ENCODE data around the gene TC2N. TPM values are rescaled to one million over a fixed set of nuclear protein-coding genes. Genes with fewer than 3 reads are reported as not detected.

Gene TC2N
- total RNA-seq, 1 experiment from 2014 or later = not detected

GRCh38 chr14:91737619-91738018 is 129.7 kb downstream of the TC2N start:
- no peak for DNase-seq
- Histone ChIP-seq H3K4me2 (ENCODE audit: low read depth, low read length, poor library complexity, severe bottlenecking) (no peak overlapping the region), H3K4me1 (ENCODE audit: low read length) (no peaks in the 10 kb centered on the region), H3K4me3 (ENCODE audit: low read length) (no peak overlapping the region), H4K20me1 (ENCODE audit: insufficient read depth, low read depth, low read length) (no peaks in the 10 kb centered on the region), H3K9ac (ENCODE audit: low read length) (no peak overlapping the region), H3K27me3 (ENCODE audit: low read length) (no peaks in the 10 kb centered on the region), H3K27ac (ENCODE audit: low read length) (no peak overlapping the region), H3K79me2 (ENCODE audit: low read length) (no peaks in the 10 kb centered on the region), H3K9me3 (ENCODE audit: low read length) (no peaks in the 10 kb centered on the region), H3K9me2 (replicated peaks; ENCODE audit: insufficient read depth, low read length) (no peaks in the 10 kb centered on the region; the same call in 1 of the 2 replicates), H3K36me3 (ENCODE audit: insufficient read depth, low read length) (no peaks in the 10 kb centered on the region), H2AFZ (ENCODE audit: low read length) (no peak overlapping the region)

GRCh38 chr14:91732859-91733477 is 134.4 kb downstream of the TC2N start:
- H3K4me2 ChIP-seq (ENCODE audit: low read depth, low read length, poor library complexity, severe bottlenecking) = no peak overlapping the region

GRCh38 chr14:91732439-91732838 is 134.9 kb downstream of the TC2N start:
- H3K4me1 ChIP-seq (ENCODE audit: low read length) = no peaks in the 10 kb centered on the region
- no peak for DNase-seq
- no peaks in the 10 kb centered on the region for H3K79me2 ChIP-seq (ENCODE audit: low read length)
- H2AFZ ChIP-seq (ENCODE audit: low read length) = no peak overlapping the region
- H3K27me3 ChIP-seq (ENCODE audit: low read length) = no peaks in the 10 kb centered on the region
- no peaks in the 10 kb centered on the region for H3K9me3 ChIP-seq (ENCODE audit: low read length)
- H3K9ac ChIP-seq (ENCODE audit: low read length) = no peak overlapping the region
- no peaks in the 10 kb centered on the region; the same call in 1 of the 2 replicates for H3K9me2 ChIP-seq (replicated peaks; ENCODE audit: insufficient read depth, low read length)
- H3K4me3 ChIP-seq (ENCODE audit: low read length) = no peak overlapping the region
- no peaks in the 10 kb centered on the region for H3K36me3 ChIP-seq (ENCODE audit: insufficient read depth, low read length)
- H4K20me1 ChIP-seq (ENCODE audit: insufficient read depth, low read depth, low read length) = no peaks in the 10 kb centered on the region
- no peak overlapping the region for H3K4me2 ChIP-seq (ENCODE audit: low read depth, low read length, poor library complexity, severe bottlenecking)
- H3K27ac ChIP-seq (ENCODE audit: low read length) = no peak overlapping the region

More at GRCh38 chr14:91732859-91733477, 134.4 kb downstream of the TC2N start:
- Histone ChIP-seq H3K9me2 (replicated peaks; ENCODE audit: insufficient read depth, low read length) (no peaks in the 10 kb centered on the region; the same call in 1 of the 2 replicates), H3K9me3 (ENCODE audit: low read length) (no peaks in the 10 kb centered on the region), H4K20me1 (ENCODE audit: insufficient read depth, low read depth, low read length) (no peaks in the 10 kb centered on the region), H3K27me3 (ENCODE audit: low read length) (no peaks in the 10 kb centered on the region), H3K4me3 (ENCODE audit: low read length) (no peak overlapping the region), H3K4me1 (ENCODE audit: low read length) (no peaks in the 10 kb centered on the region), H2AFZ (ENCODE audit: low read length) (no peak overlapping the region), H3K79me2 (ENCODE audit: low read length) (no peaks in the 10 kb centered on the region), H3K9ac (ENCODE audit: low read length) (no peak overlapping the region), H3K36me3 (ENCODE audit: insufficient read depth, low read length) (no peaks in the 10 kb centered on the region), H3K27ac (ENCODE audit: low read length) (no peak overlapping the region)
- no peak for DNase-seq

- no peaks in the 10 kb centered on the region for H3K9me3 ChIP-seq (ENCODE audit: low read length)
- H4K20me1 ChIP-seq (ENCODE audit: insufficient read depth, low read depth, low read length) = no peaks in the 10 kb centered on the region
- H3K79me2 ChIP-seq (ENCODE audit: low read length) = no peaks in the 10 kb centered on the region
- no peak within 1 kb of the TSS for H3K27ac ChIP-seq (ENCODE audit: low read length)
- no peak within 1 kb of the TSS for H2AFZ ChIP-seq (ENCODE audit: low read length)
- H3K9ac ChIP-seq (ENCODE audit: low read length) = no peak within 1 kb of the TSS
- no peak within 1 kb of the TSS for H3K4me3 ChIP-seq (ENCODE audit: low read length)
- no peaks in the 10 kb centered on the region; the same call in 1 of the 2 replicates for H3K9me2 ChIP-seq (replicated peaks; ENCODE audit: insufficient read depth, low read length)
- H3K4me2 ChIP-seq (ENCODE audit: low read depth, low read length, poor library complexity, severe bottlenecking) = no peak within 1 kb of the TSS
- H3K36me3 ChIP-seq (ENCODE audit: insufficient read depth, low read length) = no peaks in the 10 kb centered on the region
- H3K4me1 ChIP-seq (ENCODE audit: low read length) = no peaks in the 10 kb centered on the region
- no peak for DNase-seq
- no peaks in the 10 kb centered on the region for H3K27me3 ChIP-seq (ENCODE audit: low read length)
These were observed 135.3 kb downstream of the TC2N start, which contains the start of gene CATSPERB for GRCh38 chr14:91731986-91732385. Gene CATSPERB (minus strand): TSS chr14:91732086. CDS start chr14:91729479, 2,607 bp downstream.

- Histone ChIP-seq H3K4me2 (ENCODE audit: low read depth, low read length, poor library complexity, severe bottlenecking) (no peak overlapping the region), H2AFZ (ENCODE audit: low read length) (no peak overlapping the region), H3K4me1 (ENCODE audit: low read length) (no peaks in the 10 kb centered on the region), H3K9ac (ENCODE audit: low read length) (no peak overlapping the region), H3K79me2 (ENCODE audit: low read length) (no peaks in the 10 kb centered on the region), H3K36me3 (ENCODE audit: insufficient read depth, low read length) (no peaks in the 10 kb centered on the region), H3K9me3 (ENCODE audit: low read length) (no peaks in the 10 kb centered on the region), H3K9me2 (replicated peaks; ENCODE audit: insufficient read depth, low read length) (no peaks in the 10 kb centered on the region; the same call in 1 of the 2 replicates), H3K27me3 (ENCODE audit: low read length) (no peaks in the 10 kb centered on the region), H4K20me1 (ENCODE audit: insufficient read depth, low read depth, low read length) (no peaks in the 10 kb centered on the region), H3K27ac (ENCODE audit: low read length) (no peak overlapping the region), H3K4me3 (ENCODE audit: low read length) (no peak overlapping the region)
- DNase-seq = no peak
These were observed 136.3 kb downstream of the TC2N start for GRCh38 chr14:91731018-91731417.

- Histone ChIP-seq H3K36me3 (ENCODE audit: insufficient read depth, low read length) (no peaks in the 10 kb centered on the region), H3K4me2 (ENCODE audit: low read depth, low read length, poor library complexity, severe bottlenecking) (no peak overlapping the region), H3K9me3 (ENCODE audit: low read length) (no peaks in the 10 kb centered on the region), H3K27me3 (ENCODE audit: low read length) (no peaks in the 10 kb centered on the region), H3K9ac (ENCODE audit: low read length) (no peak overlapping the region), H3K79me2 (ENCODE audit: low read length) (no peaks in the 10 kb centered on the region), H3K4me1 (ENCODE audit: low read length) (no peaks in the 10 kb centered on the region), H4K20me1 (ENCODE audit: insufficient read depth, low read depth, low read length) (no peaks in the 10 kb centered on the region), H3K9me2 (replicated peaks; ENCODE audit: insufficient read depth, low read length) (no peaks in the 10 kb centered on the region), H2AFZ (ENCODE audit: low read length) (no peak overlapping the region), H3K4me3 (ENCODE audit: low read length) (no peak overlapping the region), H3K27ac (ENCODE audit: low read length) (no peak overlapping the region)
- no peak for DNase-seq
These were observed 137.6 kb downstream of the TC2N start for GRCh38 chr14:91729756-91730155.

Other genes with a start within 250 kb of the TC2N start
- gene CATSPERB, start 135.4 kb downstream of the TC2N start, total RNA-seq (2014; rRNA removed; shearing (Covaris generic); ENCODE audit: low replicate concordance) = not detected in 2 replicates
- gene FBLN5, start 80.2 kb upstream of the TC2N start, total RNA-seq (2014; rRNA removed; shearing (Covaris generic); ENCODE audit: low replicate concordance) = not detected in 2 replicates
- 14.9 and 31.6 TPM in 2 replicates for gene TRIP11, start 172.5 kb upstream of the TC2N start, total RNA-seq (2014; rRNA removed; shearing (Covaris generic); ENCODE audit: low replicate concordance)
- 75.2 and 92.0 TPM in 2 replicates for gene ATXN3, start 239.0 kb upstream of the TC2N start, total RNA-seq (2014; rRNA removed; shearing (Covaris generic); ENCODE audit: low replicate concordance)

Measured in Karpas-422 (cell line).